Measurements from ENCODE around the gene WFDC1.

- TF ChIP-seq CTCF (conservative IDR thresholded peaks at IDR 0.05; ENCODE audit: low read length) (no peak), EZH2phosphoT487 (IDR thresholded peaks at IDR 0.05; ENCODE audit: borderline replicate concordance) (no peak)
These were observed 52.5 kb downstream of the WFDC1 start for GRCh38 chr16:84347161-84347560.
